NB4 (cell line): Measurements from ENCODE around the gene UGT1A6.

ENCODE experiments used
- POLR2A ChIP-seq: IDR thresholded peaks from 2 replicates; pipeline ENCODE4 v1.6.1; 2011; ENCODE audit warnings: mild to moderate bottlenecking; ENCODE audit not compliant: insufficient read length; ENCODE audit errors: extremely low read depth
- TF ChIP-seq, protein P1 (sequence below): IDR thresholded peaks from one replicate; pipeline ENCODE4 v1.5.1; 2012; ENCODE audit warnings: low read depth, low read length
- TF ChIP-seq, protein P2 (sequence below): IDR thresholded peaks from 2 replicates; pipeline ENCODE4 v1.6.1; 2011; ENCODE audit warnings: low read depth, low read length

DNA sequence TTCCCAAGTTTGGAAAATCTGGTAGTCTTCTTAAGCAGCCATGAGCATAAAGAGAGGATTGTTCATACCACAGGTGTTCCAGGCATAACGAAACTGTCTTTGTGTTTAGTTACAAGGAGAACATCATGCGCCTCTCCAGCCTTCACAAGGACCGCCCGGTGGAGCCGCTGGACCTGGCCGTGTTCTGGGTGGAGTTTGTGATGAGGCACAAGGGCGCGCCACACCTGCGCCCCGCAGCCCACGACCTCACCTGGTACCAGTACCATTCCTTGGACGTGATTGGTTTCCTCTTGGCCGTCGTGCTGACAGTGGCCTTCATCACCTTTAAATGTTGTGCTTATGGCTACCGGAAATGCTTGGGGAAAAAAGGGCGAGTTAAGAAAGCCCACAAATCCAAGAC is 79.5 kb downstream of the UGT1A6 start:
- TF ChIP-seq, protein P1, sequence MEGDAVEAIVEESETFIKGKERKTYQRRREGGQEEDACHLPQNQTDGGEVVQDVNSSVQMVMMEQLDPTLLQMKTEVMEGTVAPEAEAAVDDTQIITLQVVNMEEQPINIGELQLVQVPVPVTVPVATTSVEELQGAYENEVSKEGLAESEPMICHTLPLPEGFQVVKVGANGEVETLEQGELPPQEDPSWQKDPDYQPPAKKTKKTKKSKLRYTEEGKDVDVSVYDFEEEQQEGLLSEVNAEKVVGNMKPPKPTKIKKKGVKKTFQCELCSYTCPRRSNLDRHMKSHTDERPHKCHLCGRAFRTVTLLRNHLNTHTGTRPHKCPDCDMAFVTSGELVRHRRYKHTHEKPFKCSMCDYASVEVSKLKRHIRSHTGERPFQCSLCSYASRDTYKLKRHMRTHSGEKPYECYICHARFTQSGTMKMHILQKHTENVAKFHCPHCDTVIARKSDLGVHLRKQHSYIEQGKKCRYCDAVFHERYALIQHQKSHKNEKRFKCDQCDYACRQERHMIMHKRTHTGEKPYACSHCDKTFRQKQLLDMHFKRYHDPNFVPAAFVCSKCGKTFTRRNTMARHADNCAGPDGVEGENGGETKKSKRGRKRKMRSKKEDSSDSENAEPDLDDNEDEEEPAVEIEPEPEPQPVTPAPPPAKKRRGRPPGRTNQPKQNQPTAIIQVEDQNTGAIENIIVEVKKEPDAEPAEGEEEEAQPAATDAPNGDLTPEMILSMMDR: no peak
- TF ChIP-seq POLR2A: no peak
- TF ChIP-seq, protein P2, sequence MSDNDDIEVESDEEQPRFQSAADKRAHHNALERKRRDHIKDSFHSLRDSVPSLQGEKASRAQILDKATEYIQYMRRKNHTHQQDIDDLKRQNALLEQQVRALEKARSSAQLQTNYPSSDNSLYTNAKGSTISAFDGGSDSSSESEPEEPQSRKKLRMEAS: no peak
